ENCODE results near the gene DAAM2.

Gene DAAM2

DNA sequence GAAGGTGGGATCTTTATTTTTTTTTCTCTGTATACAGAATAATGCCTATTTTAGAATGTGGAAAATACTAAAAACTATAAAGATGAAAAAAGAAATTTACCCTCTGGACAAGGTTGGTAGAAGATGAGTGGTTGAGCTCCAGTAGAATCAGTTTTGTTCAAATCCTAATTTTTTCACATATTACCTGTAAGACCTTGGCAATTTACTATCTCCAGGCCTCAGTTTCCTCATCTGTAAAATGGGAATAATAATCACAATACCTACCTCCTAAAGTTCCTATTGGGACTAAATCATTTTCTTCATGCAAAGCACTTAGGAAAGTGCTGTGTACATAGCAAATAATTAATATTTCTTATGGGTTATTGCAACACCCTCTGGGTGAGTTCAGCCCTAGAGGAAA lies 28.4 kb downstream of the DAAM2 start:
- DNase-seq: no peak

DNA sequence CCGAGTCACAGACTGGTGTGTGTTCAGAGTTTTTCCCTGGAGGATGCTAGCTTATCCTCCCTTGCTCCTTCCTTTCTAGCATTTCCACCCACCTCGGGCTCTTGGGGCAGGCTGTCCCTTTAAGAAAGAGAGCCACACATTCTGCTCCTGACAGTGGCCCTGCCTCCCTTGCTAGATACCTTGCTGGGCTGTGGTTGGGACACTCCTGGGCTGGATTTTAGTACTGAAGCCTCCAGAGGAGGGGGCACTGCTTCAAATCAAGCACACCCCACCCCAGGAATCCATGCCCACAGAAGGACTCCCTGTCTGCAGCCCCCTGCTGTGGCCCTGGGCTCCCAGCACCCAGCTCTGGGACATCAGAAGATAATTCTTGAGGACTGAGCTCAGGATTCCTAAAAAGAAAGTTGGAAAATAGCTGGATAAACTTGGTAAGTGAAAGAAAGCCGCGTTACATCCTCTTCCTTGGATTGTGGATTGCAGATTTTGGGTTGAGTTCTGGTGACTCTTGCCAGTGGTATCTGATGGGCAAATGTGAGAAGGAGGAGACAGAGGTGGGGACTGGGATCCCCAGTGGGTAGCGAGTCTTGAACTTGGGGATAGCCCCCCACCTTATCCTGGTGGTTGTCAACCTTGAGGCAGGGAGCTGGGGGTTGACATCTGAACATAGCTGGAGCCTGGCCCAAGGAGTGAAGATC lies 29.0 kb downstream of the DAAM2 start:
- no peak for DNase-seq

- DNase-seq: no peak
Observed at GRCh38 chr6:39821742-39822532, 29.8 kb downstream of the DAAM2 start.

DNA sequence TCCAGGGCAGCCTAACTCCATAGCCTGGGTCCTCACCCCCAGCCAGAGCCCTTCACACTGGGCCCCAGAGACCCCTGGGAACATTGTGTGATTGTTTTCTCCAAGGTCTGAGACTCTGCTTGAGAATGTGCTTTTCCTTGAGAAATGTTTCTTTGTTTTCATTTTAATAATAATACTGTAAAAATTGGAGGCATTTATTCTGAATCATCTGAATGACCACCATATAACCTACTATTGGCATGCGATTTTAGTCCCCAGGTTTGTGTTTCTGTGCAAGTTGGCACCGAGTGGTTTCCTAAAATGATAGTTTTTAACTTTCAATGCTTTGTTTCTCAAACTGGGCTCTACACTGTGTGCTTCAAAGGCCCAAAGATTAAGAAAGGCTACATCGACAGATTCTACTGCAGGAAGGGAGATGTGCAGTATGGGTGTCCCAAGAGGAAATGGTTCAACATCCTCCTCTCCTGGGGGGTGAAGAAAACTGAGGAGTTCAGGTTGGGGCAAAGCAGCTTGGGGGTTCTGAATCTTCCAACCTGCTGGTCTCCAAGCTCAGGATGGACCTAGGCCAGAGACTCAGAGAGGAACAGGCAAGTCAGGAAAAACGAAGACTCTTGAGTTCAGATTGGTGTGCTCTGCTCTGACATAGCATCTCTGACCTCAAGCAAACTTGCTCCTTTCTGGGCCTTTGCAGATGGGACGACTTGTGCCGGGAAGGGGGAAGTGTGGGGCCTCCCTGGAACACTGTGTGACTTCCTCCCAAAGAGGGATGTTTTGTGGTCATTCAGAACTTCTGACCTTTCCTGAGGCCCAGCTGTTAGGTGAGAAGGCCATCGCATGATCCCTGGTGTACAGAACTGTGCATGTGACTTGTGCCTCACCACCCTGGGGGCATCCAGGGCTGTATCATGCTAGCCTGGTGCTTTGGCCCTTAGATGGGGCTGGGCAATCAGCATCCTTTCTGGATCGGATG lies 31.0 kb downstream of the DAAM2 start:
- DNase-seq: no peak

GRCh38 chr6:39824030-39824926 lies 32.1 kb downstream of the DAAM2 start:
- DNase-seq: no peak

- DNase-seq: no peak
Observed at GRCh38 chr6:39829331-39829730, 37.2 kb downstream of the DAAM2 start.

GRCh38 chr6:39830444-39830843 lies 38.3 kb downstream of the DAAM2 start:
- DNase-seq: no peak

DNA sequence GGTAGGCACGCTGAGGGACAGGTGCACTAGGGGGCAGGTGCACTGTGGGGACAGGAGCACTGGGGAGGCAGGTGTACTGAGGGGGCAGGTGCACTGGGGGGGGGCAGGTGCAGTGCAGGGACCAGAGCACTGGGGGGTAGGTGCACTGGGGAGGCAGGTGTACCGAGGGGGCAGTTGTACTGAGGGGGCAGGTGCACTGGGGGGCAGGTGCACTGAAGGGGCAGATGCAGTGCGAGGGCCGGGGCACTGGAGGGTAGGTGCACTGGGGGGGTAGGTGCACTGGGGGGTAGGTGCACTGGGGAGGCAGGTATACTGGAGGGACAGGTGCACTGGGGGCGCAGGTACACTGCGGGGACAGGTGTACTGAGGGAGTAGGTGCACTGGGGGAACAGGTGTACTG lies 39.5 kb downstream of the DAAM2 start:
- no peak for DNase-seq

DNA sequence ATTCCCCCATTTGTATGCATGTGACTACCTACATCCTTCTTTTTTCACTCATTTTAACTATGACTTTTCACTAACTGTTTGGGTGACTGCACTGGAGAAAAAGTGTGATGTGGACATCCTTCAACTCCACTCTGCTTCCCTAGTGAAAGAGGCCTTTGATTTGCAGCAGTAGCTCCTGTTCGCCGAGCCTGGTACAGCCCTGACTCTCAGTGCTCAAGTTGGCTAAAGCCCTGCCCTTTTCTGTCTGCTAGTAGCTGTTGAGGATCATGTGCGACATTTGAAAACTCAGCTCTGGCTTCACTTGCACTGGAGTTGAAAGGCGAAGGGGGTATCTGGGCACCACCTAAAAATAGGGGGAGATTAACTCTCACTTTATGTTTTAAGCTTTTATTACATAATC lies 42.1 kb downstream of the DAAM2 start:
- no peak for DNase-seq

DNA sequence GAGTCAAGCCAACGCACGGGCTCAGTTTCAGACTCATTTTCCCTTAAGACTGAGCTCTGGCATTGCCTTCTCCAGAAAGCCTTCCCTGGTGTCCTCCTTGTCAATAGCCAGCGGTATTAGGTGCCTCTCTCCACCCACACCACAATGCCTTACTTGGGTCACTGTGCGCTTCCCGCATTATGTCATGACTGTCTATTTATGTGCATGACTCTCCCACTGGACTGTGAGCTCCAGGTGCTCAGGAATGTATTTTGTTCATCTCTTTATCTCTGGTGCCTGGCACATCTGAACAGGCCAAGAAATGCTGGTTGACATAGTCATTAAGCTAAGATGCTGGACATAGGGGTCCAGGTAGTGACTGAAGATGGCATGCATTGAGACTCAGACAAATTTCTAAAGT lies 42.7 kb downstream of the DAAM2 start:
- no peak for DNase-seq

- DNase-seq: no peak
Observed at GRCh38 chr6:39835821-39836295, 43.7 kb downstream of the DAAM2 start.

GRCh38 chr6:39836606-39837005 lies 44.4 kb downstream of the DAAM2 start:
- DNase-seq: no peak

DNA sequence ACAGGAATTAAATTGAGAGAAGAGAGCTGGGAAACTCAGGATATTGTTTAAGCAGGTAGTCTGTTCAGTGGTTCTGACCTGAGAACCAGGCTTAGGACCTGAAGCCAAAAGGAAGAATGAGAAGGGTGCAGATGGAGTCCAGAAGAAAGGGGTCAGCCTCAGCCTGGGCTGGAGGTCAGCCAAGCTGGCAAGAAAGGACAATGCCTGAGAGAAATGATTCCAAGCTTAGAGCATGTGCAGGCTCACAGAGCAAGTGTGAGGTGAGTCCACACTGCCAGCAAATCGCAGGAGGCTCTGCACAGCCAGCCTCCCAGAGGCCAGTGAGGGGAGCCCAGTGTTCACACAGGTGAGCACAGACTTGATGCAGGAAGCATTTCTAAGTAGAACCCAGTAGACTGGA lies 47.3 kb downstream of the DAAM2 start:
- DNase-seq: no peak

DNA sequence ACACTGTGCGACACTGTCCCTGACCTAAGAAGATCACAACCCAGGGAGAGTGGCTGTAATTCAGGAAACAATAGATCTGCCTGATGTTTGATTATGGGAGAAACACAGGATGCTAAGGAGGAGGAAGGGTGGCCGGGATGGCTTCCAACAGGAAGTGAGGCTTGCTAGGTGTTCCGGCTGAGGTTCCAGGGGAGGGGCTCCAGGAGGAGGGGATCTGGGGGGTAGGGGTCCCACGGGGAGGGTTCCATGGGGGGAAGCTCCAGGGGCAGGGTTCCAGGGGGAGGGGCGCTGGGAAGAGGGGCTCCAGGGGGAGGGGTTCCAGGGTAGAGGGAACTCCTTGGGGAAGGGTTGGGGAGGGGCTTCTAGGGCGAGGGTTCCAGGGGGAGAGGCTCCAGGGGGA lies 48.6 kb downstream of the DAAM2 start:
- no peak for DNase-seq

GRCh38 chr6:39841291-39841690 lies 49.1 kb downstream of the DAAM2 start:
- DNase-seq: no peak

GRCh38 chr6:39841923-39842322 lies 49.7 kb downstream of the DAAM2 start:
- DNase-seq: no peak

- DNase-seq: no peak
Observed at GRCh38 chr6:39843305-39844020, 51.3 kb downstream of the DAAM2 start.

DNA sequence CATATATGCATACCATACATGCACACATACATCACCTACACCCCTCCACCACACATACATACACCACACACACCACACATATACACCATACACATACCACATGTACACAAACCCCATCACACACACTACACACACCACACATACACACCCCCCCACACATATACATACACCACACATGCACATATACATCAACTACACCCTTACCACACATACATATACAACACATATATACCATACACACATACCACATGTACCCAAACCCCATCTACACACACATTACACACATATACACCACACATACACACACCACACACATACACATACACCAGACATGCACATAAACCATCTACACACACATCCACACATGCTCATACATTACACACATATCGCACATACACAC lies 52.7 kb downstream of the DAAM2 start:
- no peak for DNase-seq

- DNase-seq: no peak
Observed at GRCh38 chr6:39847221-39847620, 55.0 kb downstream of the DAAM2 start.

GRCh38 chr6:39848171-39848570 lies 56.0 kb downstream of the DAAM2 start:
- no peak for DNase-seq

- no peak for DNase-seq
Observed at GRCh38 chr6:39849228-39849627, 57.1 kb downstream of the DAAM2 start.
